HTERT RPE-1 (cell line): ENCODE results near the gene RAB11FIP3.
"Not testable (repeated sequence)": the region's sequence is repeated elsewhere in the genome, so short reads cannot be mapped to it uniquely, and the experiment has no call there.

Source experiments
- in situ Hi-C: fragments of 300-500 bp; cut with MboI; formaldehyde crosslinking; loops from 4 replicates; pipeline ENCODE4 v1.14.3; 2020; ENCODE audit warnings: low sequenced_read_pairs

The RAB11FIP3 gene

GRCh38 chr16:392450-393030 is 32.9 kb upstream of the RAB11FIP3 start:
- in situ Hi-C loops = no loop called here

DNA sequence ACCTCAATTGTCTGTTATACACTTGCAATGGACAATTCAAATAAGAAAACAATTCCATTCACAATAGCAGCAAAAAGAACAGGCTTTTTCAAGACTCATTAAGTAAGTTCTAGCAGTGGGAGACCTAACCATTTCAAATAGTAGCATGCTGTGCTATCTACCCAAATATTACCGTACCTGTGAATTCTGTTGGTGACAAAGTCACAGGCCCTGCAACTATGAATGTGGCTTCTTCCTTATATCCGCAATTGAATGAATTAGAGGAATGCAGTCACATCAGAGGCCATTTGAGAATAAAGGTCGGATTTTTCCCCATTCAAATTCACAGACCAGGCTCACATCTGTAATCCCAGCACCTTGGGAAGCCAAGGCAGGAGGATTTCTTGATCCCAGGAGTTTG is 29.2 kb upstream of the RAB11FIP3 start:
- in situ Hi-C loops = no loop called here

DNA sequence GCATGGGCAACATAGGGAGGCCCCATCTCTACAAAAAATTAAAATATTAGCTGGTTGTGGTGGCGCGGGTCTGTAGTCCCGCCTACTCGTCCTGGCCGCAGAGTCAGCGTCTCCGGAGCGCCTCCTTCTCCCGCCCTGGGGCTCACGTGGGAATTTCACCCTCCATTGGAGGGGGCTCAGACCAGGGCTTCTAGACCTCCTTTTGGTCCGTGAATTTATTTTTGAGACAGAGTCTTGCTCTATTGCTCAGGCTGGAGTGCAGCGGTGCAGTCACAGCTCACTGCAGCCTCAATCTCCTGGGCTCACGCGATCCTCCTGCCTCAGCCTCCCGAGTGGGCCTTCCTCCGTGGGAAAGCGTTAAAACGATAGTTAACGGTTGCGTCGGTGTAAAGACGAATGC is 28.8 kb upstream of the RAB11FIP3 start:
- in situ Hi-C loops = no loop called here

- in situ Hi-C loops = no loop called here
Observed at GRCh38 chr16:397135-397661, 28.3 kb upstream of the RAB11FIP3 start, which contains the start of gene NME4. Gene NME4, plus strand, starts transcription at chr16:397199. Its CDS starts 24 bp downstream, at chr16:397223.

DNA sequence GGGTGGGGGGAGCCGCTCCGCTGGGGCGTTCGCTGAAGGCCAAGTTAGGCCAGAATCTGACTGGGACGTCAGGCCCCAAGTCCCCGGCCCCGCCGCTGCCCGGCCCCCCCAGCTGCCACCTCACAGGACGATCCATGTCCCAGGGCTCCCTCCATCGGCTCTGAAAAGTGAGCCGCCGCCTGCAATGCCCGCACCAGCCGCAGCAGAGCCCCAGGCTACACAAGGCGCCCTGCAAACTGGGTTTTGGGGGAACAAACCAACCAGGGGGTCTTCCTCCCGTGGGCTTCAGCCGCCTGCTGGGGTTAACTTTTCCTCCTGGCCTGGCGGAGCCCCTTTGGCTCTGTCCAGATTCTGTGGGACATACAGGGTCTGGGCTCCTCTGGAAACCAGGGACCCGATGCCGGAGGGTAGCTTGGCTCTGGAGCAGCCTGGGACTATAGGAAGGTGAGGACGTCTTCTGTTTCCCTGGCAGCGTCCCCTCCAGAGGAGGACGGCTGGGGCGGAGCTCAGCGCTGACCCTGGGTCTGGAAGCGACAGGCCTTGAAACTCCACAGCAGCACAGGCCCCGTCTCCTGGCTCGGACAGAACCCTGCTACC is 27.6 kb upstream of the RAB11FIP3 start:
- in situ Hi-C loops = no loop called here

DNA sequence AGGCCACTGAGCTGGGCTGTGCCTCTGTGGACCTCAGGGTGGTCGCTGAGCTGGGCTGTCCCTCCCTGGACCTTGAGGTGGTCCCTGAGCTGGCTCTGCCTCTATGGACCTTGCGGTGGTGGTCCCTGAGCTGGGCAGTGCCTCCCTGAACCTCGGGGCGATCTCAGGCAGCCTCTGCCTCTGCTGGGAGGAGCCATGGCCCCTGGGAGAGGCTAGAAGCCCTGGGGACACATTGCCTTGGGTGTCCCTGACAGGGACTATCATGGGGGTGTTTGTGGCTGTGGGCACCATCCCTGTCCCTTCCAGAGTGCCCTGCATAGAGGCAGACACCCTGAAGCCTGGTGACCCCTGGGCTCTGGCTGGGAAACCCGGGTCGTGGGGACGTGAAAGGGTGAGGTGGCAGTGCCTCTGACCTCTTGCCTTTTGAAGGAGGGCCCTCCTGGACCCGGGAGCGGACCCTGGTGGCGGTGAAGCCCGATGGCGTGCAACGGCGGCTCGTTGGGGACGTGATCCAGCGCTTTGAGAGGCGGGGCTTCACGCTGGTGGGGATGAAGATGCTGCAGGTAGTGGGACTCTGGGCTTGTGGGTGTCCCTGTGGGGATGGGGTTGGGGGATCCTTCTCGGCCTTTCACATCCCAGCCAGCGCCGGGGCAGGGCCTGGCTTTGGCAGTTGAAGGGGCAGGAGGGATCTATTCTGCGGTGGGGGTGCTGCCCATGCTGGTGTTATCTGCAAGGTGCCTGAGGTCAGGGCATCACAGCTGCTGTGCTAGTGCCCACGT is 26.7 kb upstream of the RAB11FIP3 start:
- in situ Hi-C loops = no loop called here

GRCh38 chr16:399340-400019 is 26.0 kb upstream of the RAB11FIP3 start:
- in situ Hi-C loops = no loop called here

DNA sequence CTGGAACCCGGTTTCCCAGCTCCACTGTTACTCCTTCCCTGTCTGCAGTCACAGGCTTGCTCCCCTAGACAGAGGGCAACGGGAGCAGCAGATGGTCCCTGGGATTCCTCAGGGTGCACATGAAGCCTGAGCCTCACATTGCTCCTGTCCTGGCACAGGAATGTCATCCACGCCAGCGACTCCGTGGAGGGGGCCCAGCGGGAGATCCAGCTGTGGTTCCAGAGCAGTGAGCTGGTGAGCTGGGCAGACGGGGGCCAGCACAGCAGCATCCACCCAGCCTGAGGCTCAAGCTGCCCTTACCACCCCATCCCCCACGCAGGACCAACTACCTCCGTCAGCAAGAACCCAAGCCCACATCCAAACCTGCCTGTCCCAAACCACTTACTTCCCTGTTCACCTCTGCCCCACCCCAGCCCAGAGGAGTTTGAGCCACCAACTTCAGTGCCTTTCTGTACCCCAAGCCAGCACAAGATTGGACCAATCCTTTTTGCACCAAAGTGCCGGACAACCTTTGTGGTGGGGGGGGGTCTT is 25.3 kb upstream of the RAB11FIP3 start:
- in situ Hi-C loops = no loop called here

DNA sequence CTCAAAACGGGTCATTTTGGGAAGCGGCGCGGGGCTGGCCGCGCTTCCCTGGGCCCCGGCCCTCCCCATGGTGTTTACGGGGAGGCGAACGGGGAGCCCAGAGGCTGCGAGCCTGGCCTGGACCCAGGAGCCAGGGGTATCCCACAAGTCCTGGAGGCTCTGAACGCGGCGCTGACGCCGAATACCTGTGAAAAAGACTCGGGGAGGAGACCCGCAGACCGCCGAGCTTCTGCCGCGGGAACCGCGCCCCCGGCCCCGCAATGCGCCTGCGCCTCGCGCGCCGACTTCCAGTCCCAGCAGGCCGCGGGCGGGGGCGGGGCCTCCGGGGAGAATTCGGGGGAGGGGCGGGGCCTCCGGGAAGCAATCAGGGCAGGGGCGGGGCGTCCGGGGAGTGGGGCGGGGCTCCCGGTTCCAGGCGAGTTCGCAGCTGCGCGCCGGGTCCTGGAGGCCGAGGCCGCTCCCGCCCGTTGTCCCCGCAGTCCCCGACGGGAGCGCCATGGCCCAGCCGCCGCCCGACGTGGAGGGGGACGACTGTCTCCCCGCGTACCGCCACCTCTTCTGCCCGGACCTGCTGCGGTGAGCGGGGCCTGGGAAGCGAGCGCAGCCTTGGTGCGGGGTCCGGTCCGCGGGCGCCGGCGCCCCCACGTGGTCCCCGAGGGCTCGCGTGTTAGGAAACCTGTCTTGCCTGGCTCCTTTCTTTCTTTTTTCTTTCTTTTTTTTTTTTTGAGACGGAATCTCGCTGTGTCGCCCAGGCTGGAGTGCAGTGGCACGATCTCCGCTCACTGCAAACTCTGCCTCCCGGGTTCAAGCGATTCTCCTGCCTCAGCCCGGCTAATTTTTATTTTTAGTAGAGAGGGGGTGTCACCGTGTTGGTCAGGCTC is 23.7 kb upstream of the RAB11FIP3 start, which contains the start of gene DECR2:
Gene DECR2 (plus strand): TSS at position 418 of the 881 bp plus-strand sequence. CDS start 79 bp downstream, at position 497.
- in situ Hi-C loops = no loop called here

- in situ Hi-C loops = no loop called here
Observed at GRCh38 chr16:404971-405486, 20.4 kb upstream of the RAB11FIP3 start.

- in situ Hi-C loops = no loop called here
Observed at GRCh38 chr16:405548-406506, 19.6 kb upstream of the RAB11FIP3 start.

DNA sequence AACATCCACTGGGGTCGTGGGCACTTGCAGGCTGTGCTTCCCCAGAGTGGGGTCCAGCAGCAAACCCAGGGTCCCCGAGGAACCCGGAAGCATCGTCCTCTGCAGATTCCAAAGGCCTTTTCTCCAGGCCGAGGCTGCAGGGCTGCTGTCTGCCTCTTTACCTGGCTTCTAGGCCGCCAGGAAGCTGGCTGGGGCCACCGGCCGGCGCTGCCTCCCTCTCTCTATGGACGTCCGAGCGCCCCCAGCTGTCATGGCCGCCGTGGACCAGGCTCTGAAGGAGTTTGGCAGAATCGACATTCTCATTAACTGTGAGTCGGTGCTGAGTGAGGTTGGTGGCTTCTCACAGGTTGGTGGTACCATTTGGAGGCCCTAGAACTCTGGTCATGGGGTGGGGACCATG is 18.2 kb upstream of the RAB11FIP3 start:
- in situ Hi-C loops = no loop called here

GRCh38 chr16:410516-411178 is 14.8 kb upstream of the RAB11FIP3 start:
- in situ Hi-C loops = no loop called here

GRCh38 chr16:411576-412265 is 13.7 kb upstream of the RAB11FIP3 start:
- in situ Hi-C loops = no loop called here

DNA sequence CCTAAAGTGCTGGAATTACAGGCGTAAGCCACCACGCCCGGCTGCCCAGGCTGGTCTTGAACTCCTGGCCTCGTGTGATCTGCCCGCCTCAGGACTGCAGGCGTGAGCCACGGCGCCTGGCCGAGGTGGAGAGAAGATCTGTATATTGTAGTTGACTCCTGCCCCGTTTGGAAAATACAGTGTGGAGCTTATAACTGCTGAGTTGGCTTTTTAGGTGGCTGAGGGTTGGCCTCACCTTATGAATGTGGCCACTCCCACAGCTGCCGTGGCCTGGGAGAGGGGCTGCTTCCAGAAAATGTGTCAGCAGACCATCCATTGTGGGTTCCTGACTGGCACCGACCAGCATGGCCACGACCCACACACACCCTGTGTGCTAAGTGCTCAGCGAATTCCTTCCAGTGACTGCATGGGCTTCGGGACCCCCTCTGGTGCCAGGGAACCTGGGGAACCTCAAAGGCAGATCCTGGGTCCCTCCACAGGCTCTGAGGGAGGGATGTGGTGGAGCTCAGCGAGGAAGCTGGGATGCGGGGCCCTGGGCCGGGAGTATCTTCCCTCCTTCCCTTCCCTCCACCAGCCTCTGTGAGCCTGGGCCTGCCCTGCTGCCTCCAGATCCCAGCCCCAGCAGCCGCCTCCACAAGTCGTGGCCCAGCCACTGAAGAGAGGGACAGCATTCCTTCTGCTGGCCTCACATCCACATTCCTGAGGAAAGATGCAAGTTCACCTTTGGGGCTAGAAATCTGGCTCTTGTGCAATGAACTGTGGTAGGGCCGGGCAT is 10.9 kb upstream of the RAB11FIP3 start:
- in situ Hi-C loops = no loop called here

GRCh38 chr16:415170-415498 is 10.3 kb upstream of the RAB11FIP3 start:
- in situ Hi-C loops = not testable (repeated sequence)

DNA sequence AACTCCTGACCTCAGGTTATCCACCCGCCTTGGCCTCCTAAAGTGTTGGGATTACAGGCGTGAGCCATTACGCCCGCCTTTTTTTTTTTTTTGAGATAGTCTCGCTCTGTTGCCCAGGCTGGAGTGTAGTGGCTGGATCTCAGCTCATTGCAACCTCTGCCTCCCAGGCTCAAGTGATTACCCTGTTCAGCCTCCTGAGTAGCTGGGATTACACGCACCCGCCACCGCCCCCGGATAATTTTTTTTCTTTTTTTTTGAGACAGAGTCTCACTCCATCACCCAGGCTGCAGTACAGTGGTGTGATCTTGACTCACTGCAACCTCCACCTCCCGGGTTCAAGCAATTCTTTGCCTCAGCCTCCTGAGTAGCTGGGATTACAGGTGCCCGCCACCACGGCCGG is 3.3 kb upstream of the RAB11FIP3 start:
- in situ Hi-C loops = not testable (repeated sequence)
